H1 (cell line): Measurements from ENCODE around the gene OTOF. TPM values are rescaled to one million over a fixed set of nuclear protein-coding genes. Genes with fewer than 3 reads are reported as not detected.
A peak's percentile ranks its signal among the peaks of the same experiment; 100 is the strongest.

Experiments used
- CTCF ChIA-PET: fragments of 300-600 bp; sonication (Branson Sonifier 250); formaldehyde crosslinking; loops from one replicate; lab custom pipeline; 2021; ENCODE audit not compliant: partially characterized antibody; lab: Charles Lee
- POLR2A ChIA-PET: fragments of 300-600 bp; sonication (Branson Sonifier 250); formaldehyde crosslinking; loops from one replicate; lab custom pipeline; 2021; ENCODE audit warnings: inconsistent platforms; ENCODE audit not compliant: partially characterized antibody; lab: Charles Lee
- DNase-seq, 2 experiments: peaks; one replicate each; pipeline versions ENCODE4 v3.0.0 to v3.0.0-alpha.2; 2010 to 2022; ENCODE audit warnings: low spot score in 2 of 2, low read depth in 1 of 2, mixed read lengths in 1 of 2
- FAIRE-seq: peaks from 2 replicates; lab custom pipeline; 2011; peaks lifted over from hg19 to GRCh38; lab: Jason Lieb, UNC
- H2AFZ ChIP-seq: 2 replicates; pipeline ENCODE4 v1.8.1; 2012; ENCODE audit warnings: low read length, inconsistent platforms
- H2AK5ac ChIP-seq: 2 replicates; pipeline ENCODE4 v1.6.1; 2013; ENCODE audit warnings: low read depth, low read length
- H2BK120ac ChIP-seq: replicated peaks from 2 replicates; pipeline ENCODE3; 2013; ENCODE audit warnings: low read depth, low read length, inconsistent platforms
- H2BK12ac ChIP-seq: 2 replicates; pipeline ENCODE4 v1.6.1; 2013; ENCODE audit warnings: low read depth, low read length
- H2BK15ac ChIP-seq: 2 replicates; pipeline ENCODE4 v1.6.1; 2013; ENCODE audit warnings: low read length
- H2BK20ac ChIP-seq: 2 replicates; pipeline ENCODE4 v1.6.1; 2013; ENCODE audit warnings: low read length
- H2BK5ac ChIP-seq: 2 replicates; pipeline ENCODE4 v1.6.1; 2013; ENCODE audit warnings: low read depth, low read length
- H3K14ac ChIP-seq: 2 replicates; pipeline ENCODE4 v1.6.1; 2013; ENCODE audit warnings: inconsistent platforms; ENCODE audit not compliant: insufficient read length
- H3K18ac ChIP-seq: 2 replicates; pipeline ENCODE4 v1.6.1; 2013; ENCODE audit warnings: low read length; ENCODE audit errors: extremely low read depth
- H3K23ac ChIP-seq: 2 replicates; pipeline ENCODE4 v1.6.1; 2013; ENCODE audit warnings: inconsistent platforms; ENCODE audit not compliant: insufficient read length
- H3K23me2 ChIP-seq: 2 replicates; pipeline ENCODE4 v1.6.1; 2013; ENCODE audit warnings: low read depth, low read length
- H3K27ac ChIP-seq: 2 replicates; pipeline ENCODE4 v1.6.1; 2011; ENCODE audit warnings: low read depth, low read length, inconsistent platforms
- H3K27me3 ChIP-seq, 4 experiments: replicated peaks in 1 of 4; 1 replicate in 1 of 4; 2 replicates in 3 of 4; pipeline versions ENCODE4 v1.6.1 to v1.8.1; 2011 to 2013; ENCODE audit warnings: low read length in 3 of 4, mild to moderate bottlenecking in 3 of 4, inconsistent platforms in 2 of 4, mixed read lengths in 2 of 4, moderate library complexity in 1 of 4; ENCODE audit not compliant: control insufficient read depth in 3 of 4, insufficient read depth in 3 of 4; ENCODE audit errors: extremely low read depth in 1 of 4
- H3K36me3 ChIP-seq, 4 experiments: 2 replicates each; pipeline versions ENCODE4 v1.6.1 to v1.8.1; 2011 to 2013; ENCODE audit warnings: mild to moderate bottlenecking in 4 of 4, low read length in 3 of 4, moderate library complexity in 2 of 4, control low read depth in 1 of 4, inconsistent platforms in 1 of 4; ENCODE audit not compliant: insufficient read depth in 4 of 4, control insufficient read depth in 2 of 4
- H3K4ac ChIP-seq: replicated peaks from 2 replicates; pipeline ENCODE3; 2013; ENCODE audit warnings: low read length, low read depth, mixed read lengths, inconsistent platforms; ENCODE audit not compliant: insufficient read length
- H3K4me1 ChIP-seq, 4 experiments: replicated peaks in 1 of 4; 1 replicate in 1 of 4; 2 replicates in 3 of 4; pipeline versions ENCODE4 v1.6.1 to v1.8.1; 2011 to 2013; ENCODE audit warnings: low read length in 3 of 4, inconsistent platforms in 2 of 4, mixed read lengths in 1 of 4; ENCODE audit not compliant: insufficient read depth in 4 of 4, control insufficient read depth in 3 of 4
- H3K4me2 ChIP-seq, 2 experiments: 2 replicates each; pipeline versions ENCODE4 v1.6.1 to v1.8.1; 2011 to 2013; ENCODE audit warnings: low read depth in 2 of 2, low read length in 2 of 2, control low read depth in 1 of 2, inconsistent platforms in 1 of 2, mild to moderate bottlenecking in 1 of 2; ENCODE audit not compliant: insufficient read depth in 1 of 2
- H3K4me3 ChIP-seq, 4 experiments: fragments of 200-600, 300-600 bp in 1 of 4; sonication (generic), shearing (Covaris generic), sonication (Bioruptor Twin) in 1 of 4; 2 replicates each; pipeline versions ENCODE4 v1.5.1 to v1.8.1; 2011 to 2016; ENCODE audit warnings: low read length in 4 of 4, low read depth in 3 of 4, control low read depth in 2 of 4, inconsistent platforms in 2 of 4, mild to moderate bottlenecking in 2 of 4, mixed read lengths in 1 of 4, moderate library complexity in 1 of 4; ENCODE audit not compliant: insufficient read depth in 2 of 4; ENCODE audit errors: extremely low read depth in 1 of 4
- H3K56ac ChIP-seq: replicated peaks from 2 replicates; pipeline ENCODE3; 2013; ENCODE audit warnings: low read depth, mild to moderate bottlenecking, mixed read lengths, low read length, inconsistent platforms; ENCODE audit not compliant: insufficient read length
- H3K79me1 ChIP-seq: 2 replicates; pipeline ENCODE4 v1.6.1; 2013; ENCODE audit warnings: low read depth, low read length, control low read depth
- H3K79me2 ChIP-seq, 2 experiments: 2 replicates each; pipeline versions ENCODE4 v1.6.1 to v1.8.1; 2012 to 2013; ENCODE audit warnings: low read length in 2 of 2, mild to moderate bottlenecking in 2 of 2, inconsistent platforms in 1 of 2; ENCODE audit not compliant: insufficient read depth in 2 of 2, control insufficient read depth in 1 of 2
- H3K9ac ChIP-seq, 4 experiments: replicated peaks in 1 of 4; 1 replicate in 1 of 4; 2 replicates in 3 of 4; pipeline versions ENCODE4 v1.6.1 to v1.8.1; 2011 to 2013; ENCODE audit warnings: low read depth in 3 of 4, low read length in 3 of 4, control low read depth in 2 of 4, mild to moderate bottlenecking in 2 of 4, moderate library complexity in 2 of 4, inconsistent platforms in 1 of 4; ENCODE audit errors: extremely low read depth in 1 of 4
- H3K9me3 ChIP-seq, 2 experiments: 2 replicates each; pipeline versions ENCODE4 v1.6.1 to v1.8.1; 2012 to 2013; ENCODE audit warnings: mild to moderate bottlenecking in 2 of 2, moderate library complexity in 2 of 2, control low read depth in 1 of 2, inconsistent platforms in 1 of 2, low read depth in 1 of 2, low read length in 1 of 2, mixed read lengths in 1 of 2; ENCODE audit not compliant: insufficient read depth in 2 of 2
- H4K20me1 ChIP-seq, 2 experiments: replicated peaks in 1 of 2; 2 replicates each; pipeline versions ENCODE3 to v1.8.1; 2011 to 2013; ENCODE audit warnings: inconsistent platforms in 2 of 2, low read length in 2 of 2, mild to moderate bottlenecking in 1 of 2; ENCODE audit not compliant: insufficient read depth in 2 of 2, control insufficient read depth in 1 of 2
- H4K5ac ChIP-seq: 2 replicates; pipeline ENCODE4 v1.6.1; 2013; ENCODE audit warnings: low read length, low read depth, mixed read lengths, inconsistent platforms; ENCODE audit not compliant: insufficient read length
- H4K8ac ChIP-seq: 2 replicates; pipeline ENCODE4 v1.8.0; 2013; ENCODE audit warnings: mild to moderate bottlenecking, moderate library complexity, low read length, inconsistent platforms; ENCODE audit not compliant: insufficient read depth; ENCODE audit errors: extremely low read depth
- H4K91ac ChIP-seq: replicated peaks from 2 replicates; pipeline ENCODE3; 2013; ENCODE audit warnings: low read length, mixed read lengths, inconsistent platforms; ENCODE audit not compliant: insufficient read length
- KDM4A ChIP-seq: IDR thresholded peaks from one replicate; pipeline ENCODE4 v1.7.1; 2012; ENCODE audit warnings: low read depth, mild to moderate bottlenecking, moderate library complexity, low read length, inconsistent platforms; ENCODE audit not compliant: severe bottlenecking
- KDM5A ChIP-seq: fragments of 200-600 bp; IDR thresholded peaks from 2 replicates; pipeline ENCODE4 v1.7.1; 2012; ENCODE audit warnings: mild to moderate bottlenecking, low read length, inconsistent platforms, mixed read lengths
- NRF1 ChIP-seq: IDR thresholded peaks from 2 replicates; pipeline ENCODE4 v1.6.1; 2011; ENCODE audit warnings: mild to moderate bottlenecking, low read depth, low read length, improper control_type of control experiment
- SIX5 ChIP-seq: IDR thresholded peaks from 2 replicates; pipeline ENCODE4 v1.6.1; 2011; ENCODE audit warnings: mild to moderate bottlenecking, low read depth, low read length
- TBP ChIP-seq: IDR thresholded peaks from 2 replicates; pipeline ENCODE4 v1.6.1; 2011; ENCODE audit warnings: low read depth, low read length, improper control_type of control experiment
- WGBS, 2 experiments: shearing (Covaris generic) in 1 of 2; methylation state at CpG; one replicate each; pipeline versions ENCODE4 v1.1.6 to v1.1.7; 2013 to 2015; ENCODE audit warnings: low lambda C conversion rate in 2 of 2, mixed read lengths in 2 of 2, inconsistent platforms in 1 of 2, low coverage in 1 of 2, missing lambda C conversion rate in 1 of 2; ENCODE audit not compliant: insufficient replicate concordance in 2 of 2, insufficient coverage in 1 of 2, insufficient read length in 1 of 2; ENCODE audit errors: extremely low coverage in 1 of 2, missing lambda C conversion rate in 1 of 2; 5-methylcytosine and 5-hydroxymethylcytosine counted together
- polyA plus RNA-seq, 7 experiments: library from polyadenylated mRNA; depleted of rRNA in 3 of 7; stranded (reverse) in 5 of 7; unstranded in 2 of 7; fragments of >200 nt in 5 of 7; fragments of 200-250 nt in 2 of 7; gene quantifications; 1 replicate in 5 of 7; 2 replicates in 1 of 7; 4 replicates in 1 of 7; pipeline versions ENCODE4 v1.2.1 to v1.2.3, GENCODE V29; 2011 to 2013; ENCODE audit warnings: missing spikeins in 2 of 7, mixed read lengths in 2 of 7
- total RNA-seq: library from RNA; stranded (reverse); fragmentation: NEBNext Ultra II Directional; extraction: Animal tissue kit (Norgen Biotek cat#: 25700); gene quantifications from 2 replicates; pipeline ENCODE4 v1.2.1, GENCODE V29; 2021
- TF ChIP-seq, protein P1 (sequence below): IDR thresholded peaks from 2 replicates; pipeline ENCODE4 v1.6.1; 2011; ENCODE audit warnings: low read depth, mild to moderate bottlenecking, low read length; ENCODE audit not compliant: insufficient read depth
- TF ChIP-seq, protein P2 (sequence below), 3 experiments: IDR thresholded peaks; 1 replicate in 2 of 3; 2 replicates in 1 of 3; pipeline versions ENCODE4 v1.5.1 to v1.6.1; 2011; ENCODE audit warnings: low read length in 3 of 3, mild to moderate bottlenecking in 3 of 3, inconsistent platforms in 2 of 3, low read depth in 1 of 3, moderate library complexity in 1 of 3; ENCODE audit not compliant: insufficient read depth in 1 of 3; ENCODE audit errors: control extremely low read depth in 1 of 3

Gene OTOF
- total and polyA plus RNA-seq, 2 of the 8 experiments (the other 6 are each of a cell fraction or from before 2014, with no cell fraction given) = 0.06 TPM; not detected in 1

DNA sequence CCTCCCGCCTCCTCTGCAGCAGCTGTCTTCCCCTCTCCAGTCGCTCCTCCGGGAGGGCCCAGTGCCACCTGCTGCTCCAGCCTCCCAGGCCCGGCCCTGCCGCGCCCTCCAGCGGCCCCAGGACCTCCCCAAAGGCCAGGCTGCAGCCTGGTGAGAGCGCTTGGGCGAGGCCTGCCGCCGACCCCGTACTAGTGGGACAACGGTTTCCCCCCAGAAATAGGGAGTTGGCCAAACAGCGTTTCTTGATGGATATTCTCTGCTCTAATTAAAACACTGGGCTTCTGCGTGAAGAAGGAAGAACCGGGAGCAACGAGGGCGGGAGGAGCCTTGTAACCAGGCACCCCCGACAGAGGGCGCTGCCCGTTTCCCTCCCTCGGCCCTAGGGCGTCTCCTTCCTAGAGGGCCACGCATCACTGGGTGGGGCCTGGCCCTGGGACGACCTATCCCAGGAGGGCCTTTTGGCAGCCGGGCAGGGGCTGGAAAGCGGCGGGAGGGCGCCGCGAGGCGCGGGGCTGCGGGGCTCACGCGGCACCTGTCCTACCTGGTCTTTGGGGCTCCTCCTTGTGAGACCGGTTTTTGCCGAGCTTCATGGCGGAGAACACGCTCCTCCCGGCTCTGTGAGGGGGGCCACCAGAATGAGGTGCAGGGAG, 25.4 kb upstream of the OTOF start:
- H3K14ac ChIP-seq = no peak overlapping the region
- H4K20me1 ChIP-seq = no peaks in the 10 kb centered on the region
- peaks cover 3% of the 10 kb centered on the region; the same call in 1 of the 2 replicates for H3K23me2 ChIP-seq
- no peak overlapping the region for H3K27ac ChIP-seq
- H3K4me3 ChIP-seq = peak overlapping the region; percentile 30 to 65 (median 50)
- no peaks in the 10 kb centered on the region for H3K79me1 ChIP-seq
- H3K23ac ChIP-seq = no peak overlapping the region
- WGBS, 2 experiments = 5% methylated on average over 37 of the region's 41 CpGs; no CpG with 5 or more reads in 1 of the 2 experiments
- H2BK5ac ChIP-seq = no peak overlapping the region; the same call in 1 of the 2 replicates
- peak overlapping the region; percentile 53; the same call in 1 of the 2 replicates for H4K8ac ChIP-seq
- ChIA-PET CTCF (interaction anchor here (0.6 to 5.4 kb wide), 40 partner anchors 8 to 1283 kb away, joined by 3 to 68 read pairs (median 4); partner anchors contain the start of gene OTOF), POLR2A (interaction anchor here (0.6 to 1.3 kb wide), 4 partner anchors 8 to 708 kb away, joined by 3 to 5 read pairs (median 4); no protein-coding TSS in a partner anchor)
- H4K91ac ChIP-seq = peak overlapping the region; percentile 77
- DNase-seq = peak; percentile 58 to 97
- H2AK5ac ChIP-seq = no peak overlapping the region
- no peaks in the 10 kb centered on the region for H3K9me3 ChIP-seq
- peak overlapping the region in 3 of 4 experiments; percentile 14 to 49 (median 40); a peak in 4 of 7 replicates for H3K9ac ChIP-seq
- H3K27me3 ChIP-seq = peaks cover 0 to 18% (median 11%) of the 10 kb centered on the region in 4 experiments; a peak in 6 of 7 replicates
- H4K5ac ChIP-seq = no peak overlapping the region
- 0 out of 2 replicates have a peak overlapping the region, but pooled peaks have one; percentile 48 for H2BK20ac ChIP-seq
- H3K18ac ChIP-seq = peak overlapping the region; percentile 73; the same call in 1 of the 2 replicates
- peak overlapping the region; percentile 81 for H2AFZ ChIP-seq
- H3K36me3 ChIP-seq = no peaks in the 10 kb centered on the region
- peak overlapping the region; percentile 39; the same call in 1 of the 2 replicates for H2BK12ac ChIP-seq
- no peak overlapping the region for H2BK120ac ChIP-seq
- H3K4me2 ChIP-seq = peak overlapping the region; percentile 62 to 80
- H3K4ac ChIP-seq = no peak overlapping the region
- FAIRE-seq = peak; percentile 66
- H3K56ac ChIP-seq = no peak overlapping the region
- H3K79me2 ChIP-seq = no peaks in the 10 kb centered on the region
- 0 out of 2 replicates have a peak overlapping the region, but pooled peaks have one; percentile 88 for H2BK15ac ChIP-seq
- H3K4me1 ChIP-seq = peaks cover 0 to 7% (median 6%) of the 10 kb centered on the region in 4 experiments; a peak in 4 of 7 replicates
- TF ChIP-seq KDM5A (peak; percentile 73), SIX5 (no peak), NRF1 (no peak), KDM4A (peak; percentile 94), TBP (0 out of 2 replicates have a peak, but pooled peaks have one; percentile 45)
- TF ChIP-seq, protein P1, sequence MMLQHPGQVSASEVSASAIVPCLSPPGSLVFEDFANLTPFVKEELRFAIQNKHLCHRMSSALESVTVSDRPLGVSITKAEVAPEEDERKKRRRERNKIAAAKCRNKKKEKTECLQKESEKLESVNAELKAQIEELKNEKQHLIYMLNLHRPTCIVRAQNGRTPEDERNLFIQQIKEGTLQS = no peak
- TF ChIP-seq, protein P2, sequence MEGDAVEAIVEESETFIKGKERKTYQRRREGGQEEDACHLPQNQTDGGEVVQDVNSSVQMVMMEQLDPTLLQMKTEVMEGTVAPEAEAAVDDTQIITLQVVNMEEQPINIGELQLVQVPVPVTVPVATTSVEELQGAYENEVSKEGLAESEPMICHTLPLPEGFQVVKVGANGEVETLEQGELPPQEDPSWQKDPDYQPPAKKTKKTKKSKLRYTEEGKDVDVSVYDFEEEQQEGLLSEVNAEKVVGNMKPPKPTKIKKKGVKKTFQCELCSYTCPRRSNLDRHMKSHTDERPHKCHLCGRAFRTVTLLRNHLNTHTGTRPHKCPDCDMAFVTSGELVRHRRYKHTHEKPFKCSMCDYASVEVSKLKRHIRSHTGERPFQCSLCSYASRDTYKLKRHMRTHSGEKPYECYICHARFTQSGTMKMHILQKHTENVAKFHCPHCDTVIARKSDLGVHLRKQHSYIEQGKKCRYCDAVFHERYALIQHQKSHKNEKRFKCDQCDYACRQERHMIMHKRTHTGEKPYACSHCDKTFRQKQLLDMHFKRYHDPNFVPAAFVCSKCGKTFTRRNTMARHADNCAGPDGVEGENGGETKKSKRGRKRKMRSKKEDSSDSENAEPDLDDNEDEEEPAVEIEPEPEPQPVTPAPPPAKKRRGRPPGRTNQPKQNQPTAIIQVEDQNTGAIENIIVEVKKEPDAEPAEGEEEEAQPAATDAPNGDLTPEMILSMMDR (IDR thresholded peaks at IDR 0.05; ENCODE audit: control extremely low read depth in 1 of 3, insufficient read depth in 1 of 3, low read depth in 1 of 3, low read length in 3 of 3) = peak; percentile 71 to 94 (median 85)
